SK-N-MC (cell line): ENCODE results near the gene CNTNAP4.

ENCODE experiments used
- DNase-seq: peaks from one replicate; pipeline ENCODE4 v3.0.0-alpha.2; 2011; ENCODE audit warnings: low read depth, low spot score
- H3K27ac ChIP-seq: fragments of 200-600 bp; sonication (generic); 2 replicates; pipeline ENCODE4 v1.5.1; 2016; ENCODE audit warnings: mixed run types
- H3K36me3 ChIP-seq: fragments of 200-600 bp; sonication (generic); 2 replicates; pipeline ENCODE4 v1.6.1; 2017; ENCODE audit warnings: antibody characterized with exemption, low read length, mixed read lengths; ENCODE audit not compliant: insufficient read depth
- H3K4me3 ChIP-seq: fragments of 200-600 bp; sonication (generic); 2 replicates; pipeline ENCODE4 v1.5.1; 2016
- H3K9ac ChIP-seq: fragments of 200-600 bp; sonication (generic); 2 replicates; pipeline ENCODE4 v1.8.0; 2017; ENCODE audit warnings: mixed run types, mixed read lengths; ENCODE audit not compliant: insufficient read length
- H3K9me3 ChIP-seq: fragments of 200-600 bp; sonication (generic); 2 replicates; pipeline ENCODE4 v1.6.1; 2017; ENCODE audit warnings: low read depth, mild to moderate bottlenecking, antibody characterized with exemption, low read length, moderate library complexity, mixed read lengths
- EZH2 ChIP-seq: fragments of 200-600 bp; sonication (generic); IDR thresholded peaks from one replicate; pipeline ENCODE4 v1.6.1; 2017; ENCODE audit warnings: antibody characterized with exemption
- FOXP2 ChIP-seq: optimal IDR thresholded peaks from 2 replicates; pipeline ENCODE3; 2011; ENCODE audit warnings: mild to moderate bottlenecking, moderate library complexity; ENCODE audit not compliant: insufficient read depth; ENCODE audit errors: extremely low read length, control extremely low read depth
- POLR2AphosphoS5 ChIP-seq: IDR thresholded peaks from 2 replicates; pipeline ENCODE4 v1.6.1; 2012; ENCODE audit warnings: mild to moderate bottlenecking, low read depth, low read length, borderline replicate concordance

Gene CNTNAP4

DNA sequence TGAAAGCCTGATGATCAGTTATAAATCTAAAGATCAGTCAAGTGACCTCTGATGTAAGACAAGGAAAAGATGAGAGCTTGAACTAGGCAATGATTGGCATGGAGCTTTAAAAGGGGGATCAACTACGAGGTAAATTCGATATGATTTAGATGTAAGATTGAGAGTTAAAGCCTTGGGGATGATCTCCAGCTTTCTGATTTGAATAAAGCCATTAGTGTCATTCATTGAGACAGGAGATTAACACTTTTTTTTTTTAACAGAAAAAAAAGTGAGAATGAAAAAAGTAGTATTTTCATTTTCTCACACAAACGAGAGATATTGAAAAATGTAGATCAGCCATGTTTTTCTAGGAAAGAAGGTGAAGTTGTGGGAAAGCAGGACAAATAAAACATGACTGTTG is 225.4 kb downstream of the CNTNAP4 start:
- TF ChIP-seq EZH2 = no peak
- TF ChIP-seq FOXP2 = no peak
- no peak for TF ChIP-seq POLR2AphosphoS5
- Histone ChIP-seq H3K9me3 (no peaks in the 10 kb centered on the region), H3K4me3 (no peak overlapping the region), H3K9ac (no peak overlapping the region), H3K27ac (no peak overlapping the region), H3K36me3 (no peaks in the 10 kb centered on the region)
- DNase-seq = no peak

DNA sequence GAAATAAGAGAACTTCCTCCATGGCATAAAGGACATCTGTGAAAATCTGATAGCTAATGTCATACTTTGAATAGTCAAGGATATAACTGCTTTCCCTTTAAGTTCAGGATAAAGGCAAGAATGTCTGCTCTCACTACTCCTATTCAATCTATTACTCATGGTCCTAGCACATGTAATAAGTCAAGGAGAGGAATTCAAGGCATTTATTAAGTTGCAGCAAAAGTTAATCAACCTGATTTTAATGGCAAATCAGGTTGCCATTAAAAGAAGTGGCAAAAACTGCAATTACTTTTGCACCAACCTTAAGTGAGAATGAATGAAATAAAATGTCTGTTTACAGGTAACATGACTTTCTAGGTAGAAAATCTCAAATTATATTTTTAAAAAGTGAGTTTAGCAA is 225.9 kb downstream of the CNTNAP4 start:
- no peak for DNase-seq
- Histone ChIP-seq H3K27ac (no peak overlapping the region), H3K9ac (no peak overlapping the region), H3K36me3 (no peaks in the 10 kb centered on the region), H3K9me3 (no peaks in the 10 kb centered on the region), H3K4me3 (no peak overlapping the region)
- TF ChIP-seq EZH2 (no peak), POLR2AphosphoS5 (no peak), FOXP2 (no peak)

DNA sequence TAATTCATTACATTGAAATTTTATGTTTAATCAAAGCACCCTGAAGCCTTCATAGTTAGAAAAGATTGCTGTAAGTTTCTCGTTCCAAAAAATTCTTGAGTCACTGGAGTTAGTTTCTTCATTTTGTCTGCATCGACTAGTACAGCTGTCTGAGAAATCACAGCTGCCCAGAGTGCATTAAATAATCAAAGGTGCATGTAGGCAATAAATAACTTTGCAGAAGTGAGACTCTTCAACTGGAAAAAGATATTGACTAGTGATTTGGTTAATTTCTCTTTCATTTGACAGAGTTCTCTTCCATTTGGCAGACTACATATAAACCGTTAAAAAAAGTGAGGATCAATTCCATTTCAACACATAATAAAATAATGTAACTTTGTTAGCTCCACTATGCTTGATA is 234.0 kb downstream of the CNTNAP4 start:
- no peaks in the 10 kb centered on the region for H3K36me3 ChIP-seq
- no peak overlapping the region for H3K4me3 ChIP-seq
- H3K9me3 ChIP-seq = no peaks in the 10 kb centered on the region
- TF ChIP-seq EZH2 (no peak), POLR2AphosphoS5 (no peak), FOXP2 (no peak)
- H3K27ac ChIP-seq = no peak overlapping the region
- H3K9ac ChIP-seq = no peak overlapping the region
- no peak for DNase-seq

DNA sequence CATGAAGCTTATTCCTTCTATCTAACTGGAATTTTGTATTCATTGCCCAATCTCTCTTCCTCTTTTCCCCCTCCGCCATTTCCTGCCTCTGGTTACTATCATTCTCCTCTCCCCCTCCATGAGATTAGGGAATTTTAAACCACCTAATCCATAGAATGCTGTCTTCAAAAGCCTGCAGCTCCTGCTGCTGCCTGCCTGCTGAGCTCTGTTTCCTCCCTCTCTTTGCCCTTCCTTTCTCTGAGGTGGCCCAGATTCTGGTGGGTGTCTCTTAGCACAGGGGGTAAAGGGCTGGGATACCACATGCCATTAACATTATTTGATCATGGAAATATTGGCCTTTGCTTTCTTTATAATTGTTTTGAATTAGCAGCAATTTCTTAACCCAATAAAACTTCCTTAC is 241.6 kb downstream of the CNTNAP4 start:
- no peak overlapping the region for H3K27ac ChIP-seq
- no peaks in the 10 kb centered on the region for H3K9me3 ChIP-seq
- TF ChIP-seq POLR2AphosphoS5 (no peak), FOXP2 (no peak), EZH2 (no peak)
- H3K4me3 ChIP-seq = no peak overlapping the region
- no peaks in the 10 kb centered on the region for H3K36me3 ChIP-seq
- no peak overlapping the region for H3K9ac ChIP-seq
- DNase-seq = no peak

DNA sequence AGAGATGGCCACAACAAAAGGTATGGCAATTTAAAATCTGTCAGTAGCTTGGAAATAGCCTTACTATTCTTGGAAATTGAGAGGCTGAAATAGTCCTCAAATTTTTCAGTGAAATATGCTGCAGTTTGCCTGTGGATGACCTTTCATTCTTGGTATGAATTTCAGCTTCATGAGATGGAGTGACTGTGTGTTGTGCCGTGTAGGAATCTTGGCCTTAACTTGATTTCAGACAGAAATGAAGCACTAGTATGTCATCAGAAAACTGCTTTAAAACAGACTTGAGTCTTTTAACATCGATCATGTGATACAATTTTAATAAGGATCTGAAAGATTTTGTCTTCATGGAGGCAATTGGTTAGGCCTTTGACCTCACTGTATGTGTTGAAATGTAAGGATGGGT is 247.2 kb downstream of the CNTNAP4 start:
- no peak overlapping the region for H3K4me3 ChIP-seq
- H3K27ac ChIP-seq = no peak overlapping the region
- H3K9me3 ChIP-seq = no peaks in the 10 kb centered on the region
- no peaks in the 10 kb centered on the region for H3K36me3 ChIP-seq
- no peak for DNase-seq
- H3K9ac ChIP-seq = no peak overlapping the region
- TF ChIP-seq EZH2 (no peak), POLR2AphosphoS5 (no peak), FOXP2 (no peak)

DNA sequence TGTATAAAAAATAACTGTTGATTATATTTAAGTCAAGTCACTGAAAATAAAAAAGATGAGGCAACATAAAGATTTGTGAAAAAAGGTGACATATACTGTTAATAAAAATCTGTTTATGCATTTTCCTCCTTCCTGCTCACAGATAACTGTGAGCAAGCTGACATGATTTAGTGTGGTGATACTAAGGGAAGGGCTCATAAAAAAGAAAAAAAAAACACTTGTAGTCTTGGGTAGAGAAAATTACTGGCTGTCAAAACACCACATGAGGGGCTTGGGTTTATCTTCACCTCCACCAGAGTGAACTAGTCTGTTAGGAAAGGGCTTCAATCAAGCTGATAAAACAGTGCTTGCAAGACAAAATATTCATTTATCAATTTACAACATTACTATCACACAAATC is 247.6 kb downstream of the CNTNAP4 start:
- Histone ChIP-seq H3K9ac (no peak overlapping the region), H3K36me3 (no peaks in the 10 kb centered on the region), H3K9me3 (no peaks in the 10 kb centered on the region), H3K4me3 (no peak overlapping the region), H3K27ac (no peak overlapping the region)
- DNase-seq = no peak
- TF ChIP-seq EZH2 = no peak
- no peak for TF ChIP-seq POLR2AphosphoS5
- no peak for TF ChIP-seq FOXP2

DNA sequence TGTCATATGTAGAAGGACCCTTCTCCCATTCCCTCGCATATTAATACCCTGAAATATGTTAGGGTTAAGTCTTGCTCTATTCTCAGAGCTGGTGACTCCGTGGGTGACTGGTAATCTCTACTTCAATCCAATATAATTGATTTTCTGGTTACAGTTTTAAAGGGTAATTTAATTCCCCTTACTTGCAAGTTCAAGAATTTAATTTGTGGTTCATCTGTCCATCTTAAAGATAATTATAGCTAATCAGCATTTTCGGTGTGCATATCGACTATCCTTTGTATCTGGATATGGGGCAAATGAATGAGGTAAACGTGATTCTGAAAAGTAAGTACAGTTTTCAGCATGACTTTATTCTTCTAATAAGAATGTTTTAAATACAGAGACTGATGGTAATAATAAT is 250.0 kb downstream of the CNTNAP4 start:
- no peak for TF ChIP-seq POLR2AphosphoS5
- TF ChIP-seq EZH2 = no peak
- no peak for TF ChIP-seq FOXP2

DNA sequence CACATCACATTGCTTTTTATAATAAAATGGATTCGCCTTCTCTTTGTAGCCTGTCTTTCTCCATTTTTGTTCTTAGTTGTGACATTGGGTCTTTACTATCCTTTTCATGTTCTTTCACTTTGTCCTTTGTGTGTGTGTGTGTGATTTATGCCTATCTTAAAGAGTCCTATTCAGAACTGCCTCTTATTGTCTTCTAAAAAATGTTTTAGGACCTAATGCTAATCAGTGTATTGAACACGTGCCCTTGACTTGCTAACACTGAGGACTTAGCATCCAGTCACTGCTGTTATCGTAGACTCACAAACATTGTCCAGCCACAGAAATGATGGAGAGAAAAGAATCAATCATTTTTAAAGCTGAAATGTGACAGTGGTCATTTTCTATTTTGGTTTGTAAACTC is 251.9 kb downstream of the CNTNAP4 start:
- no peak overlapping the region for H3K9ac ChIP-seq

More for the DNA sequence above, 250.0 kb downstream of the CNTNAP4 start:
- Histone ChIP-seq H3K36me3 (no peaks in the 10 kb centered on the region), H3K9me3 (no peaks in the 10 kb centered on the region), H3K27ac (no peak overlapping the region), H3K4me3 (no peak overlapping the region), H3K9ac (no peak overlapping the region)
- no peak for DNase-seq

DNA sequence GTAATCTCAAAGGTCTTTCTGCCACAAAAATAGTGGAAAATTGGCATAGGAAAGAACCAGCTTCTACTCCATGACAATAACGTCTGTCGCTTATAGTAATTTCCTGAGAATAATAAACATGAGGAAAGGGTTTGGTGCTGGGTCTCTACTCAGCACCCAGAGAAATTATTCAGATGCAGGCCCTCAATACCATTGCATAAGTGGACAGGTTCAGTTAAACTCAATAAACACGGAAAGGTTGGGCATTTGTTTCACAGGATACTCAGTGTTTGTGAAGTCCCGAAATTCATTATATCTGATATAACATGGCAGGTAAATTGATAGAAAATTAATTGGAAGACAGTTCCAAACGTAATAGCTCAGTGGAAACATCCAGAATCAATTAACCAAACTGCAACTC is 254.0 kb downstream of the CNTNAP4 start:
- no peak overlapping the region for H3K9ac ChIP-seq
- no peak for TF ChIP-seq FOXP2
- TF ChIP-seq POLR2AphosphoS5 = no peak
- no peak for TF ChIP-seq EZH2

More for the DNA sequence above, 251.9 kb downstream of the CNTNAP4 start:
- no peak for DNase-seq
- Histone ChIP-seq H3K9me3 (no peaks in the 10 kb centered on the region), H3K36me3 (no peaks in the 10 kb centered on the region), H3K27ac (no peak overlapping the region), H3K4me3 (no peak overlapping the region)
- TF ChIP-seq EZH2 (no peak), POLR2AphosphoS5 (no peak), FOXP2 (no peak)

More for the DNA sequence above, 254.0 kb downstream of the CNTNAP4 start:
- Histone ChIP-seq H3K9me3 (no peaks in the 10 kb centered on the region), H3K36me3 (no peaks in the 10 kb centered on the region), H3K27ac (no peak overlapping the region), H3K4me3 (no peak overlapping the region)
- DNase-seq = no peak
